H1 (cell line): ENCODE data around the gene CYB5R3. TPM values are rescaled to one million over a fixed set of nuclear protein-coding genes. Genes with fewer than 3 reads are reported as not detected.

ENCODE experiments used
- CTCF ChIA-PET: fragments of 300-600 bp; sonication (Branson Sonifier 250); formaldehyde crosslinking; loops from one replicate; lab custom pipeline; 2021; ENCODE audit not compliant: partially characterized antibody; lab: Charles Lee
- POLR2A ChIA-PET: fragments of 300-600 bp; sonication (Branson Sonifier 250); formaldehyde crosslinking; loops from one replicate; lab custom pipeline; 2021; ENCODE audit warnings: inconsistent platforms; ENCODE audit not compliant: partially characterized antibody; lab: Charles Lee
- DNase-seq, 2 experiments: peaks; one replicate each; pipeline versions ENCODE4 v3.0.0 to v3.0.0-alpha.2; 2010 to 2022; ENCODE audit warnings: low spot score in 2 of 2, low read depth in 1 of 2, mixed read lengths in 1 of 2
- FAIRE-seq: peaks from 2 replicates; lab custom pipeline; 2011; peaks lifted over from hg19 to GRCh38; lab: Jason Lieb, UNC
- H2AFZ ChIP-seq: 2 replicates; pipeline ENCODE4 v1.8.1; 2012; ENCODE audit warnings: low read length, inconsistent platforms
- H2AK5ac ChIP-seq: 2 replicates; pipeline ENCODE4 v1.6.1; 2013; ENCODE audit warnings: low read depth, low read length
- H2BK120ac ChIP-seq: replicated peaks from 2 replicates; pipeline ENCODE3; 2013; ENCODE audit warnings: low read depth, low read length, inconsistent platforms
- H2BK12ac ChIP-seq: 2 replicates; pipeline ENCODE4 v1.6.1; 2013; ENCODE audit warnings: low read depth, low read length
- H2BK15ac ChIP-seq: 2 replicates; pipeline ENCODE4 v1.6.1; 2013; ENCODE audit warnings: low read length
- H2BK20ac ChIP-seq: 2 replicates; pipeline ENCODE4 v1.6.1; 2013; ENCODE audit warnings: low read length
- H2BK5ac ChIP-seq: 2 replicates; pipeline ENCODE4 v1.6.1; 2013; ENCODE audit warnings: low read depth, low read length
- H3K14ac ChIP-seq: 2 replicates; pipeline ENCODE4 v1.6.1; 2013; ENCODE audit warnings: inconsistent platforms; ENCODE audit not compliant: insufficient read length
- H3K18ac ChIP-seq: 2 replicates; pipeline ENCODE4 v1.6.1; 2013; ENCODE audit warnings: low read length; ENCODE audit errors: extremely low read depth
- H3K23ac ChIP-seq: 2 replicates; pipeline ENCODE4 v1.6.1; 2013; ENCODE audit warnings: inconsistent platforms; ENCODE audit not compliant: insufficient read length
- H3K23me2 ChIP-seq: 2 replicates; pipeline ENCODE4 v1.6.1; 2013; ENCODE audit warnings: low read depth, low read length
- H3K27ac ChIP-seq: 2 replicates; pipeline ENCODE4 v1.6.1; 2011; ENCODE audit warnings: low read depth, low read length, inconsistent platforms
- H3K27me3 ChIP-seq, 4 experiments: replicated peaks in 1 of 4; 1 replicate in 1 of 4; 2 replicates in 3 of 4; pipeline versions ENCODE4 v1.6.1 to v1.8.1; 2011 to 2013; ENCODE audit warnings: low read length in 3 of 4, mild to moderate bottlenecking in 3 of 4, inconsistent platforms in 2 of 4, mixed read lengths in 2 of 4, moderate library complexity in 1 of 4; ENCODE audit not compliant: control insufficient read depth in 3 of 4, insufficient read depth in 3 of 4; ENCODE audit errors: extremely low read depth in 1 of 4
- H3K36me3 ChIP-seq, 4 experiments: 2 replicates each; pipeline versions ENCODE4 v1.6.1 to v1.8.1; 2011 to 2013; ENCODE audit warnings: mild to moderate bottlenecking in 4 of 4, low read length in 3 of 4, moderate library complexity in 2 of 4, control low read depth in 1 of 4, inconsistent platforms in 1 of 4; ENCODE audit not compliant: insufficient read depth in 4 of 4, control insufficient read depth in 2 of 4
- H3K4ac ChIP-seq: replicated peaks from 2 replicates; pipeline ENCODE3; 2013; ENCODE audit warnings: low read length, low read depth, mixed read lengths, inconsistent platforms; ENCODE audit not compliant: insufficient read length
- H3K4me1 ChIP-seq, 4 experiments: replicated peaks in 1 of 4; 1 replicate in 1 of 4; 2 replicates in 3 of 4; pipeline versions ENCODE4 v1.6.1 to v1.8.1; 2011 to 2013; ENCODE audit warnings: low read length in 3 of 4, inconsistent platforms in 2 of 4, mixed read lengths in 1 of 4; ENCODE audit not compliant: insufficient read depth in 4 of 4, control insufficient read depth in 3 of 4
- H3K4me2 ChIP-seq, 2 experiments: 2 replicates each; pipeline versions ENCODE4 v1.6.1 to v1.8.1; 2011 to 2013; ENCODE audit warnings: low read depth in 2 of 2, low read length in 2 of 2, control low read depth in 1 of 2, inconsistent platforms in 1 of 2, mild to moderate bottlenecking in 1 of 2; ENCODE audit not compliant: insufficient read depth in 1 of 2
- H3K4me3 ChIP-seq, 4 experiments: fragments of 200-600, 300-600 bp in 1 of 4; sonication (generic), shearing (Covaris generic), sonication (Bioruptor Twin) in 1 of 4; 2 replicates each; pipeline versions ENCODE4 v1.5.1 to v1.8.1; 2011 to 2016; ENCODE audit warnings: low read length in 4 of 4, low read depth in 3 of 4, control low read depth in 2 of 4, inconsistent platforms in 2 of 4, mild to moderate bottlenecking in 2 of 4, mixed read lengths in 1 of 4, moderate library complexity in 1 of 4; ENCODE audit not compliant: insufficient read depth in 2 of 4; ENCODE audit errors: extremely low read depth in 1 of 4
- H3K56ac ChIP-seq: replicated peaks from 2 replicates; pipeline ENCODE3; 2013; ENCODE audit warnings: low read depth, mild to moderate bottlenecking, mixed read lengths, low read length, inconsistent platforms; ENCODE audit not compliant: insufficient read length
- H3K79me1 ChIP-seq: 2 replicates; pipeline ENCODE4 v1.6.1; 2013; ENCODE audit warnings: low read depth, low read length, control low read depth
- H3K79me2 ChIP-seq, 2 experiments: 2 replicates each; pipeline versions ENCODE4 v1.6.1 to v1.8.1; 2012 to 2013; ENCODE audit warnings: low read length in 2 of 2, mild to moderate bottlenecking in 2 of 2, inconsistent platforms in 1 of 2; ENCODE audit not compliant: insufficient read depth in 2 of 2, control insufficient read depth in 1 of 2
- H3K9ac ChIP-seq, 4 experiments: replicated peaks in 1 of 4; 1 replicate in 1 of 4; 2 replicates in 3 of 4; pipeline versions ENCODE4 v1.6.1 to v1.8.1; 2011 to 2013; ENCODE audit warnings: low read depth in 3 of 4, low read length in 3 of 4, control low read depth in 2 of 4, mild to moderate bottlenecking in 2 of 4, moderate library complexity in 2 of 4, inconsistent platforms in 1 of 4; ENCODE audit errors: extremely low read depth in 1 of 4
- H3K9me3 ChIP-seq, 2 experiments: 2 replicates each; pipeline versions ENCODE4 v1.6.1 to v1.8.1; 2012 to 2013; ENCODE audit warnings: mild to moderate bottlenecking in 2 of 2, moderate library complexity in 2 of 2, control low read depth in 1 of 2, inconsistent platforms in 1 of 2, low read depth in 1 of 2, low read length in 1 of 2, mixed read lengths in 1 of 2; ENCODE audit not compliant: insufficient read depth in 2 of 2
- H4K20me1 ChIP-seq, 2 experiments: replicated peaks in 1 of 2; 2 replicates each; pipeline versions ENCODE3 to v1.8.1; 2011 to 2013; ENCODE audit warnings: inconsistent platforms in 2 of 2, low read length in 2 of 2, mild to moderate bottlenecking in 1 of 2; ENCODE audit not compliant: insufficient read depth in 2 of 2, control insufficient read depth in 1 of 2
- H4K5ac ChIP-seq: 2 replicates; pipeline ENCODE4 v1.6.1; 2013; ENCODE audit warnings: low read length, low read depth, mixed read lengths, inconsistent platforms; ENCODE audit not compliant: insufficient read length
- H4K8ac ChIP-seq: 2 replicates; pipeline ENCODE4 v1.8.0; 2013; ENCODE audit warnings: mild to moderate bottlenecking, moderate library complexity, low read length, inconsistent platforms; ENCODE audit not compliant: insufficient read depth; ENCODE audit errors: extremely low read depth
- H4K91ac ChIP-seq: replicated peaks from 2 replicates; pipeline ENCODE3; 2013; ENCODE audit warnings: low read length, mixed read lengths, inconsistent platforms; ENCODE audit not compliant: insufficient read length
- JUND ChIP-seq: IDR thresholded peaks from 2 replicates; pipeline ENCODE4 v1.6.1; 2011; ENCODE audit warnings: mild to moderate bottlenecking, improper control_type of control experiment, low read length
- KDM5A ChIP-seq: fragments of 200-600 bp; IDR thresholded peaks from 2 replicates; pipeline ENCODE4 v1.7.1; 2012; ENCODE audit warnings: mild to moderate bottlenecking, low read length, inconsistent platforms, mixed read lengths
- POLR2AphosphoS5 ChIP-seq: IDR thresholded peaks from 2 replicates; pipeline ENCODE4 v1.6.1; 2011; ENCODE audit warnings: low read depth, low read length
- WGBS, 2 experiments: shearing (Covaris generic) in 1 of 2; methylation state at CpG; one replicate each; pipeline versions ENCODE4 v1.1.6 to v1.1.7; 2013 to 2015; ENCODE audit warnings: low lambda C conversion rate in 2 of 2, mixed read lengths in 2 of 2, inconsistent platforms in 1 of 2, low coverage in 1 of 2, missing lambda C conversion rate in 1 of 2; ENCODE audit not compliant: insufficient replicate concordance in 2 of 2, insufficient coverage in 1 of 2, insufficient read length in 1 of 2; ENCODE audit errors: extremely low coverage in 1 of 2, missing lambda C conversion rate in 1 of 2; 5-methylcytosine and 5-hydroxymethylcytosine counted together
- polyA plus RNA-seq, 7 experiments: library from polyadenylated mRNA; depleted of rRNA in 3 of 7; stranded (reverse) in 5 of 7; unstranded in 2 of 7; fragments of >200 nt in 5 of 7; fragments of 200-250 nt in 2 of 7; gene quantifications; 1 replicate in 5 of 7; 2 replicates in 1 of 7; 4 replicates in 1 of 7; pipeline versions ENCODE4 v1.2.1 to v1.2.3, GENCODE V29; 2011 to 2013; ENCODE audit warnings: missing spikeins in 2 of 7, mixed read lengths in 2 of 7
- total RNA-seq: library from RNA; stranded (reverse); fragmentation: NEBNext Ultra II Directional; extraction: Animal tissue kit (Norgen Biotek cat#: 25700); gene quantifications from 2 replicates; pipeline ENCODE4 v1.2.1, GENCODE V29; 2021
- TF ChIP-seq, protein P1 (sequence below), 3 experiments: IDR thresholded peaks; 1 replicate in 2 of 3; 2 replicates in 1 of 3; pipeline versions ENCODE4 v1.5.1 to v1.6.1; 2011; ENCODE audit warnings: low read length in 3 of 3, mild to moderate bottlenecking in 3 of 3, inconsistent platforms in 2 of 3, low read depth in 1 of 3, moderate library complexity in 1 of 3; ENCODE audit not compliant: insufficient read depth in 1 of 3; ENCODE audit errors: control extremely low read depth in 1 of 3

The CYB5R3 gene
- total and polyA plus RNA-seq, 2 of the 8 experiments (the other 6 are each of a cell fraction or from before 2014, with no cell fraction given): 75.3 to 113 TPM

DNA sequence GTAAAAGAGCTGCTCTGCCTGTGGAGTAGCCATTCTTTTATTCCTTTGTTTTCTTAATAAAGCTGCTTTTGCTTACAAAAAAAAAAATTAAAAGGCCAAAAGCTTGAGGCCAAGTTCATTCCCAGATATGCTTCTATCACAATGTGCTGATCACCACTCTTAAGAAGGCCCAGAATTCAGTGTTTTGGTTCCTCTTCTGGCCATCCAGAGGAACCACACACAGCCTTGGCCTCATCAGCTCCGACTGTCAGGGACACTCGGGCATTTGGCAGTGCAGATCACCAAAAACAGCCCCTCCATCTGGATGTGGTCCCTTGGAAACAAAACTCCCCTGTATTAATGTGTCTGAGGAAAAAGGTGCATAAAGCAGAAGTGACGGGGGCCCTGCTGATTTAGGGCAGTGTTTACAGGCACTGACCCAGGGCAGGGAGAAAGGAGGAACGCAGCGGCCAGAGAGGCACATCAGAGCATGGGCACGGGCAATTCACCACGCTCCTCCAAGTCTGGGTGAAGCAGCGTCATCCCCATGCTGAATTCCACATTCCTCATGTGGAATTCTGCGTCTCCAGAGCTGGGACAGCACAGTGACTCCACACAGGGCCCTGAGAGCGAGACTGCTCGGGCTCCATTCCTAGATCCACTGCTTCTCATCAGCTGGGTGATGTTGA lies 52.2 kb downstream of the CYB5R3 start:
- Histone ChIP-seq H3K4me1 (no peaks in the 10 kb centered on the region), H3K9ac (no peak overlapping the region; a peak in 1 of 7 replicates), H4K8ac (no peak overlapping the region), H3K27ac (no peak overlapping the region), H2BK20ac (no peak overlapping the region), H3K23me2 (no peaks in the 10 kb centered on the region), H2AFZ (no peak overlapping the region), H3K23ac (no peak overlapping the region), H3K79me2 (peaks cover 0 to 14% of the 10 kb centered on the region in 2 experiments; a peak in 2 of 4 replicates), H3K4ac (no peak overlapping the region), H3K14ac (no peak overlapping the region), H4K5ac (no peak overlapping the region), H3K18ac (no peak overlapping the region), H2AK5ac (no peak overlapping the region), H2BK120ac (no peak overlapping the region), H2BK5ac (no peak overlapping the region), H3K36me3 (peaks cover 38 to 83% (median 65%) of the 10 kb centered on the region in 4 experiments), H2BK12ac (no peak overlapping the region), H3K4me2 (no peak overlapping the region), H3K79me1 (peaks cover 10% of the 10 kb centered on the region; the same call in 1 of the 2 replicates), H3K56ac (no peak overlapping the region), H4K20me1 (peaks cover 4 to 18% of the 10 kb centered on the region in 2 experiments), H3K4me3 (no peak overlapping the region), H3K27me3 (no peaks in the 10 kb centered on the region), H3K9me3 (no peaks in the 10 kb centered on the region), H4K91ac (no peak overlapping the region), H2BK15ac (no peak overlapping the region)
- FAIRE-seq (no peak), DNase-seq (no peak)
- POLR2A ChIA-PET: interaction anchor here (1.0 to 28.3 kb wide), 5 partner anchors 10 to 418 kb away, joined by 3 to 399 read pairs (median 4); partner anchors contain the start of genes PACSIN2 and POLDIP3
- TF ChIP-seq JUND (no peak), POLR2AphosphoS5 (no peak), KDM5A (no peak)
- TF ChIP-seq, protein P1, sequence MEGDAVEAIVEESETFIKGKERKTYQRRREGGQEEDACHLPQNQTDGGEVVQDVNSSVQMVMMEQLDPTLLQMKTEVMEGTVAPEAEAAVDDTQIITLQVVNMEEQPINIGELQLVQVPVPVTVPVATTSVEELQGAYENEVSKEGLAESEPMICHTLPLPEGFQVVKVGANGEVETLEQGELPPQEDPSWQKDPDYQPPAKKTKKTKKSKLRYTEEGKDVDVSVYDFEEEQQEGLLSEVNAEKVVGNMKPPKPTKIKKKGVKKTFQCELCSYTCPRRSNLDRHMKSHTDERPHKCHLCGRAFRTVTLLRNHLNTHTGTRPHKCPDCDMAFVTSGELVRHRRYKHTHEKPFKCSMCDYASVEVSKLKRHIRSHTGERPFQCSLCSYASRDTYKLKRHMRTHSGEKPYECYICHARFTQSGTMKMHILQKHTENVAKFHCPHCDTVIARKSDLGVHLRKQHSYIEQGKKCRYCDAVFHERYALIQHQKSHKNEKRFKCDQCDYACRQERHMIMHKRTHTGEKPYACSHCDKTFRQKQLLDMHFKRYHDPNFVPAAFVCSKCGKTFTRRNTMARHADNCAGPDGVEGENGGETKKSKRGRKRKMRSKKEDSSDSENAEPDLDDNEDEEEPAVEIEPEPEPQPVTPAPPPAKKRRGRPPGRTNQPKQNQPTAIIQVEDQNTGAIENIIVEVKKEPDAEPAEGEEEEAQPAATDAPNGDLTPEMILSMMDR (IDR thresholded peaks at IDR 0.05; ENCODE audit: control extremely low read depth in 1 of 3, insufficient read depth in 1 of 3, low read depth in 1 of 3, low read length in 3 of 3): peak in 1 of 3 experiments; percentile 4; a peak in 1 of 4 replicates
- CTCF ChIA-PET: interaction anchor here (1.1 to 3.7 kb wide), 5 partner anchors 9 to 262 kb away, joined by 4 to 19 read pairs (median 6); no protein-coding TSS in a partner anchor
- WGBS, 2 experiments: 93% methylated on average over 11 of the region's 11 CpGs; no CpG with 5 or more reads in 1 of the 2 experiments
